ENCODE results near the gene TRIM71.
"Not testable (repeated sequence)": the region's sequence is repeated elsewhere in the genome, so short reads cannot be mapped to it uniquely, and the experiment has no call there.

Gene TRIM71

DNA sequence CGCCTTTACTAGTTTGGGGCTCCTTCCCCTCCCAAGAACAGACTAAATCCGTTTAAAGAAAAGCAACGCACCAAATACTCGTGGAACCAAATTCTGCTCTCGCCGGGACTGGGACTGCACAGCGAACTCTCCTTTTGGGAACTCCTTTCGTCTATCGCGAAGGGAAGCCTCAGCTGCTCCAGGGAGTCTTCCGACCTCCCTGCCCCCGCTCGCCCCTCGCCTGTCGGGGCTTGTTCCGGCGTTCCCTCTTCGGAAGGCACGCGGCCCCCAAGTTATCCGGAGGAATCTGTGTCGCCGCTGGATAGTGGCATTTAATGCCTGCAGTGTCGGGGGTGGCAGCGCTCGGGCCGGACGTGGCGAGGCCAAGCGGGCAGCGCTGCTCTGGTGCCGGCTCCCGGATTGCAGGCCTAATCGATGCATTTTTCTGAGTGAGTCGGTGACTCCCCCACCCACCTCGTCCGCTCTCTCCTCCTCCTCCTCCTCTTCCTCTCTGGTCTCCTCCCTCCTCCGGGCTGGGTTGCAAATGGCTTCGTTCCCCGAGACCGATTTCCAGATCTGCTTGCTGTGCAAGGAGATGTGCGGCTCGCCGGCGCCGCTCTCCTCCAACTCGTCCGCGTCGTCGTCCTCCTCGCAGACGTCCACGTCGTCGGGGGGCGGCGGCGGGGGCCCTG, at the start of gene TRIM71:
Gene TRIM71, plus strand, starts transcription at position 440 of the 671 bp plus-strand sequence. Its CDS starts 84 bp downstream, at position 524.
- DNase-seq: peak; percentile 16
- Mint-ChIP-seq H3K4me1 (peaks cover 18% of the 10 kb centered on the region), H3K9me3 (no peaks in the 10 kb centered on the region), H3K27me3 (peaks cover 67% of the 10 kb centered on the region), H3K36me3 (ENCODE audit: low read depth) (no peaks in the 10 kb centered on the region), H3K4me3 (peak within 1 kb of the TSS; percentile 67), H3K27ac (no peak within 1 kb of the TSS)
- peak; percentile 33 for ATAC-seq

DNA sequence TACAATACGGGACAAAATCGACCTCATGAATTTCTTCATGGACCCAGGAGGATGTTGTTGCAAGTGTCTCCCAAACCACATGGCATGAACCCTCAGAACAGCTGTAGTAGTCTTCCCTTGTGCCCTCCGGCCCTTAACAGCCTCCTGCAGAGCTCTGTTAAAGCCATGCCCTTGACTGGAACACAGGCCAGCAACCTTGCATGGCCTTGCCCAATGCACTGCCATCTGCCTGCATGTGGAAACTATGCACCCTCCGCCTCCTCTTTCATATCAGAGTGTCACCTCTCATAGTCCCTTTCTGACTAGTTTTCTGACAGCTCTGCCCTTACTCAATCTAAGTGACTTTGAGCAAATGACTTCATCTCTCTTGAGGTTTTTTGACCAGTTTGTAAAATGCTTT, 39.4 kb upstream of the TRIM71 start:
- peaks cover 17% of the 10 kb centered on the region for H3K36me3 Mint-ChIP-seq (ENCODE audit: low read depth)
- ATAC-seq (no peak), DNase-seq (no peak)
- peaks cover 4% of the 10 kb centered on the region for H3K27me3 Mint-ChIP-seq
- H3K9me3 Mint-ChIP-seq: no peaks in the 10 kb centered on the region
- H3K27ac Mint-ChIP-seq: no peak overlapping the region
- H3K4me1 Mint-ChIP-seq: peaks cover 9% of the 10 kb centered on the region
- H3K4me3 Mint-ChIP-seq: no peak overlapping the region

DNA sequence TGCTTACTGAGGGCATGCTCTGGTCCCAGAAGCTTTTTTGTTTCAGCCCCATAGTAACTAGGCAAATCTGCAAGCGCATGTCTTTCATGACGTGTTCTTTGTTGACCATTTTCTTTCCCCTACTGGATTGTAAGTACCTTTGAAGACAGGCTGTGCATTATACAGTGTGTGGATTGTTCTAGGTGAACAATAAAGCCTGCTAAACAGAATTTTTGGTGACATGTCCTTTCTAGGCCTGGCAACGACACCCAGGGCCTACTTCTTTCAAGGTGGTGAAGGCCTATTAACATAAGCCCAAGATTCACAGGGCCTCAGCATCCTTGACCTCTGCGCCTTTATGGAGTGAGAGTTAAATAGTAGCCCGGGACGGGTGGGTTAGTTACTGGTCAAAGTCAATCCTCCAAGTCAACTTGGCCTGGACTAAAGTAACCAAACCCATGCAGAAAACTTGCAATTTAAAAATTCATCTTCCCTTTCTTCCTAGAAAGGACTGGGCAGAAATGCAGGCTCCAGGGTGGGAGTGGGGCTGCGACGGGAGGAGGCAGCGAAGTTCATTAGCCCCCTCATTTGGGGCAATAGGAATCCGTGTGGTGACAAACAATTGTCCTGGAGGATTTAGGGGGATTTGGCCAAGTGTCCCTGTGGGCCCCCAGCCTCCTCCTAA, 37.6 kb upstream of the TRIM71 start:
- Mint-ChIP-seq H3K36me3 (ENCODE audit: low read depth) (peaks cover 8% of the 10 kb centered on the region), H3K4me3 (peak overlapping the region; percentile 87), H3K27me3 (peaks cover 4% of the 10 kb centered on the region), H3K27ac (no peak overlapping the region), H3K4me1 (peaks cover 9% of the 10 kb centered on the region), H3K9me3 (no peaks in the 10 kb centered on the region)
- no peak for DNase-seq
- ATAC-seq: no peak

DNA sequence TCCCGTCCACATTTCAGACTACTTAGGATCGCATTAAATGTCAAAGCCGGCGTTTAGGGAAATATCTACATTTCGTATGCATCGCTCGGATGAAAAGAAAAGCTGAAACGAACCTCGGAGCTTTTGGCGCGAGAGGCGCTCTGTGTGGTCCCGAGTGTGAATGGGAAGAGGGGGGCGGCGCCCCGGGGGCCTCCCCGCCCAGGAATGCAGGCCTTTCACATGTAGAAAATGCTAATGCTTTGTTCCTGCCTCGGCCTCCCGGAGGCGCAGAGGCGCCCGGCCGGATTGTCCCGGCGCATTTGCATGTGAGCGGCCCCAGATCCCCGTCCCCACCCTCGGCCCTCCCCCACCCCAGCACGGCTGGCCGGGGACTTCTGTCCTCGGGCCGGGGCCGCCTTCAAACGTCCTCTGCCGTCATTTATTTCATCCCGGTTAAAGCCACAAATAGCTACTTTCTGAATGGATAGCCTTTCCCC, 37.0 kb upstream of the TRIM71 start:
- H3K9me3 Mint-ChIP-seq: no peaks in the 10 kb centered on the region

DNA sequence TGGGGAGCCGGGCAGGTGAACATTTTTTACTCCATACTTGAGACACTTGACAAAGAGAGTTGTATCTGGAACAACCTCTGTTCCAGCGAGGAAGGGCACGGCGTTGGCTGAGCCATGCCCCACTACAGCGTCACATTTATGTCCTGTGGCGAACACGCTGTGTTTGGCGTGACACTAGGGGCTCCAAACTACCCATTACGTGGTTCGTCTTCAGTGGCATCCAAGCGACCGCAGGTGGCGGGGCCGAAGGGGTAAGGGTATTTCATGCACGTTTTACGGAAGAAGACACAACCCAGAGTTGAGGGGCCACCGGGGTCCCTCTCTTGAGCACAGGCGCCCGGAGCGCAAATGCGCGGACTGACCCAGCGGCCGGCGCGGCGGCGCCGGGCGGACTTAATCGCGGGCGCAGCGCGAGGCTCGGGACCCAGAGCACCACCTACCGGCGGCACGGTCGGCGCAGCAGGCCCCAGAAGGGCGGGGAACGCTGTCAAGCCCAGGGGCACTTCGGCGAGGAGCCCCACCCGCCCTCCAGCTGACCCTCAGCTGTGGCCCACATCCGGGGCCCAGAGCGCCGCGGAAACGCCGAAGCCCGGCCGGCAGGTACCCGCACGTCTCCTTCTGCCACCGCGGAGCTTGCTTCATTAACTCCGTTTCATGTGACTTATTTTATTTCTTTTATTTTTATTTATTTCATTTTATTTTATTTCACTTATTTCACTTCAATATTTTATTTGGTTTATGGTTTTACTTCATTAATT, 36.4 kb upstream of the TRIM71 start:
- Mint-ChIP-seq H3K9me3 (no peaks in the 10 kb centered on the region), H3K4me3 (peak overlapping the region; percentile 87), H3K27me3 (peaks cover 4% of the 10 kb centered on the region), H3K4me1 (peaks cover 9% of the 10 kb centered on the region), H3K36me3 (ENCODE audit: low read depth) (peaks cover 4% of the 10 kb centered on the region), H3K27ac (peak overlapping the region; percentile 76)
- ATAC-seq (peak; percentile 91), DNase-seq (peak; percentile 84)

More for the DNA sequence above, 37.0 kb upstream of the TRIM71 start:
- DNase-seq (peak; percentile 34), ATAC-seq (peak; percentile 25)
- peaks cover 9% of the 10 kb centered on the region for H3K4me1 Mint-ChIP-seq
- peak overlapping the region; percentile 76 for H3K27ac Mint-ChIP-seq
- peaks cover 7% of the 10 kb centered on the region for H3K36me3 Mint-ChIP-seq (ENCODE audit: low read depth)
- peaks cover 4% of the 10 kb centered on the region for H3K27me3 Mint-ChIP-seq
- H3K4me3 Mint-ChIP-seq: peak overlapping the region; percentile 87

DNA sequence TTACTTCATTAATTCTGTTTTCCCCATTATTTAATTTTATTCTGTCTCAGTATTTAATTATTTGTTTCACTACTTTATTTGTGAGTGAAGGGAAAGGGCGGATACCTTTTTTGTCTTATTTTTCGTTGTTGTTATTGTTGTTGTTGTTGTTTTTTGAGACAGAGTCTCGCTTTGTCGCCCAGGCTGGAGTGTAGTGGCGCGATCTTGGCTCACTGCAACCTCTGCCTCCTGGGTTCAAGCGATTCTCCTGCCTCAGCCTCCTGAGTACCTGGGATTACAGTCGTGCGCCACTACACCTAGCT, 35.9 kb upstream of the TRIM71 start:
- H3K27ac Mint-ChIP-seq; ATAC-seq; H3K27me3 Mint-ChIP-seq; H3K36me3 Mint-ChIP-seq (ENCODE audit: low read depth); H3K4me1 Mint-ChIP-seq; H3K9me3 Mint-ChIP-seq; DNase-seq: not testable (repeated sequence)
- H3K4me3 Mint-ChIP-seq: peak overlapping the region; percentile 24

DNA sequence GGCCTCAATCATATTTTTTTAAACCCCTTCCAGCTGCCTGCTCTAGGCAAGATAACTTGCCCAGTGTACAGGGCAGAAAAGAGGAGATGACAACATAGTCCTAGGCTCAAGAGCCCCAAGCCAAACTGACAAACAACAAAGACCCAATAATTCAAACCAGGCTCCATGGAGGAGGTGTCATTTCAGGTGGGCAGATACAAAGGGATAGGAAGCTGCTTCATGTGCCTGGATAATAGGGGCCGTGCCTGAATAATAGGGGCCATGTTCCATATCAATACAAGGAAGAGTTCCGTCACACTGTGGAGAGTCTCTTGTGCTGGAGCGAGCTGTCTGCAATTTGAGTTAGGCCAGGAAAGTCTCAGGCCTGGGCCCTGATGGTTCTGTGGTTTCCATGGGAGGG, 35.4 kb upstream of the TRIM71 start:
- H3K36me3 Mint-ChIP-seq (ENCODE audit: low read depth): peaks cover 4% of the 10 kb centered on the region
- ATAC-seq (no peak), DNase-seq (no peak)
- no peak overlapping the region for H3K27ac Mint-ChIP-seq
- H3K27me3 Mint-ChIP-seq: peaks cover 4% of the 10 kb centered on the region
- H3K4me3 Mint-ChIP-seq: peak overlapping the region; percentile 36
- no peaks in the 10 kb centered on the region for H3K9me3 Mint-ChIP-seq
- peaks cover 9% of the 10 kb centered on the region for H3K4me1 Mint-ChIP-seq

DNA sequence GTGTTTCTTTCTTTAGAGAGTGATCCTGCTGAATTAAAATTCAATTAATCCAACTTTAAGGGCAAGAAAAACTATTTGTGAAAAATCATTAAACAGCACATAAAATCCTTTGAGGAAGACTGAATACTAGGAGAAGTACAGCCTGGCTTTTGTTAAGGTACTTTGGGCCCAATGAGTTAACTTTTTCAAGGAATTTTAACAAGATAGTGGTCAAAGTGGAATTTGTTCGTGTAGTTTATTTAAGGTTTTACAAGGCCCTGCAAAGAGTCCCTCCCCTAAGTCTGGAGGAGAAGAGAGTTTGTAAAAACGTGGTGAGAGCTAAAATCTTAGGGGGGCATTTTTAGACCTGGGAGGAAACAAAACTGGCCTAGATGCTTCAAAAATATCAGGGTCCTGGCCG, 26.0 kb upstream of the TRIM71 start:
- Mint-ChIP-seq H3K36me3 (ENCODE audit: low read depth) (no peaks in the 10 kb centered on the region), H3K27me3 (peaks cover 2% of the 10 kb centered on the region), H3K27ac (no peak overlapping the region), H3K9me3 (no peaks in the 10 kb centered on the region), H3K4me1 (no peaks in the 10 kb centered on the region), H3K4me3 (no peak overlapping the region)
- no peak for ATAC-seq
- no peak for DNase-seq

DNA sequence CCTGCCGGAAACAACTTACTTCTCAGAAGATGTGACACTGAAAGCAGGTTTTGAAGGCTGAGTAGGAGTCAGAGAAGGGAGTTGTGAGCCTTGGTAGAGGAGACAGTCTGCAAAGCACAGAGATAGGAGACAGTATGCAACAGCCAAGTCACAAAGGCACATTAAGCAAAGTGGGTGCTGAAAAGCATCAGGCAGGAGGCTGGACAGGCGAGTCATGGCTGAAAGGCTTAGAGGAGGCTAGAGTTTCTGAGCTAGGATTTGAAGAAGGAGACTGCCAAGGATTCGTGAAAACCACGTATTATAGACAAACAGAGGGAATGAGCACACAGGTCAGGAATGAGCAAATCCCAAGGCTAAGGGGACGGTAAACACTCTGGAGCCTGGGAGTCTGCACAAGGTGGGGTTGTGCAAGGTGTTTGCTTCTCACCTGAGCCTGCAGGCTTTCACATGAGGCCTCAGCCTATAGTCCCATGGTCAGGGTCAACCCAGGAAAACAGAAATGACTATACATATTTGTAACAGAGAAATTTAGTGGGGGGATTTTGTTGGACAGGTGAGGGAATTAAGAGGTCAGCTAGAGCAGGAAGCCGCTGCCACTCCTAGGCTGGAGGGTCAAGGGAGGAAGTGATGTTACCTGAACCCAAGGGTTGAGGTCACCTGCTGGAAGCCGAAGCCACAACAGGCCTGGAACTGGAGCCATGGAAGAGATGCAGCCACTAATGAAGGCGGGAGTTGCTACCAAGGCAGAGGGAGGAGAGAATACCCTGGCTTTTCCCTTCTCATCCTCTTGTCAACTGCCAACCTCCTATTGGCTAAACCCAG, 23.1 kb upstream of the TRIM71 start:
- Mint-ChIP-seq H3K36me3 (ENCODE audit: low read depth) (no peaks in the 10 kb centered on the region), H3K27ac (no peak overlapping the region), H3K4me1 (no peaks in the 10 kb centered on the region), H3K9me3 (no peaks in the 10 kb centered on the region), H3K4me3 (no peak overlapping the region), H3K27me3 (no peaks in the 10 kb centered on the region)
- ATAC-seq: no peak
- no peak for DNase-seq

DNA sequence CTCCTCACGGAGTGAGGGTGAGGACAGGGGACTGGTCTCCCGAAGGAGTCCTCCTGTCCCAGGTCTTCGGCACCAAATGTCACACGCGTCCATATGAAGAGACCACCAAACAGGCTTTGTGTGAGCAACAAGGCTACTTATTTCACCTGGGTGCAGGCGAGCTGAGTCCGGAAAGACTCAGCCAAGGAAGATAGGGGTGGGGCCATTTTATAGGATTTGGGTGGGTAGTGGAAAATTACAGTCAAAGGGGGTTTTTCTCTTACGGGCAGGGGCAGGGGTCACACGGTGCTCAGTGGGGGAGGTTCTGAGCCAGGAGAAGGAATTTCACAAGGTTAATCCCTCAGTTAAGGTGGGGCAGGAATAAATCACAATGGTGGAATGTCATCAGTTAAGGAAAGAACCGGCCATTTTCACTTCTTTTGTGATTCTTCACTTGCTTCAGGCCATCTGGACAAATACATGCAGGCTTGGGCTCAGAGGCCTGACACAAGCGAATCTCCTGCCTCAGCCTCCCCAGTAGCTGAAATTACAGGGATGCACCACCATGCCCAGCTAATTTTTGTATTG, 21.3 kb upstream of the TRIM71 start:
- H3K27me3 Mint-ChIP-seq; H3K36me3 Mint-ChIP-seq (ENCODE audit: low read depth); H3K4me3 Mint-ChIP-seq; H3K9me3 Mint-ChIP-seq; H3K4me1 Mint-ChIP-seq; ATAC-seq; H3K27ac Mint-ChIP-seq; DNase-seq: not testable (repeated sequence)

DNA sequence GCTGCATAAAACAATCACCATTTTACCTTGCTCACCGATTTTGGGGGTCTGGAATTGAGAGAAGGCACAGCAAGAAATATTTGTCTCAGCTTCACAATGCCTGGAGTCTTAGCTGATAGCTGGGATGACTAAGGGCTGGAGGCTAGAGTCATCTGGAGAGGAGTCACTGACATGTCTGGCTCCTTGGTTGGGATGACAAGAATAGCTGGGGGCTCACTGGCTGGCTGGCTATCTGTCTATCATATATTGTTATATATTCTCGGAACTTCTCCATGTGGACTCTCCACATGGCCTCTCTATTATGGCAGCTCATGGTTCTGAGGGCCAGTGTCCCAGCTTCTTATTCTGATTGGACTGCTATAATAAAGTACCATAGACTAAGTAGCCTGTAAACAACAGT, 20.0 kb upstream of the TRIM71 start:
- ATAC-seq (no peak), DNase-seq (no peak)
- no peaks in the 10 kb centered on the region for H3K27me3 Mint-ChIP-seq
- no peaks in the 10 kb centered on the region for H3K4me1 Mint-ChIP-seq
- H3K9me3 Mint-ChIP-seq: no peaks in the 10 kb centered on the region
- no peaks in the 10 kb centered on the region for H3K36me3 Mint-ChIP-seq (ENCODE audit: low read depth)
- no peak overlapping the region for H3K4me3 Mint-ChIP-seq
- no peak overlapping the region for H3K27ac Mint-ChIP-seq

DNA sequence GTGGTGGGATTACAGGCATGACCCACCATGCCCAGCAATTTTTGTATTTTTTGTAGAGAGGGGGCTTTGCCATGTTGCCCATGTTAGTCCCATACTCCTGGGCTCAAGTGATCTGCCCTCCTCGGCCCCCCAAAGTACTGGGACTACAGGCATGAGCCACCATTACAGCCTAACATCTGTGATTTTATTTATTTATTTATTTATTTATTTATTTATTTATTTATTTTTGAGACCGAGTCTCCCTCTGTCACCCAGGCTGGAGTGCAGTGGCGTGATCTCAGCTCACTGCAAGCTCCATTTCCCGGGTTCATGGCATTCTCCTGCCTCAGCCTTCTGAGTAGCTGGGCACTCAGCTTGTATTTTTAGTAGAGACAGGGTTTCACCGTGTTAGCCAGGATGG, 16.4 kb upstream of the TRIM71 start:
- not testable (repeated sequence) for H3K9me3 Mint-ChIP-seq; H3K27ac Mint-ChIP-seq; DNase-seq; H3K4me1 Mint-ChIP-seq; ATAC-seq; H3K4me3 Mint-ChIP-seq; H3K36me3 Mint-ChIP-seq (ENCODE audit: low read depth); H3K27me3 Mint-ChIP-seq

DNA sequence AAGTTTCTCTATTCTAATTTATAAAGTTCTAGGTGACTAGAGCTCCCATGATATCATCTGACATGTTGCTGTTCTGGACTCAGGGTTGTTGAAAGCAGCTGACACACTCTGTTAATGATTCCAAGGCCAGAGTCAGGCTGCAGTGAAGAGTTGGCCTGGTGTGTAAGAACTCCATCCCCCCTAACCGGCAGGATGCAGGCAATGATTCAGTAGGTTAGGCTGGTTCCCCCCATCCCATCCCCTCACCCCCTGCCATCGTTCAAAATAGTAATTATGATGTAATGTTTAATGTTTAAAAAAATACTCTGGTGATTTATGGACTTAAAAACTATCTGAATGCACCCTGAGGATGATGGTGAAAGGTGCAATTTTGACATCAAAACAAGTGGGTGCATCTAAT, 4.6 kb upstream of the TRIM71 start:
- no peak overlapping the region for H3K4me3 Mint-ChIP-seq
- H3K36me3 Mint-ChIP-seq (ENCODE audit: low read depth): no peaks in the 10 kb centered on the region
- DNase-seq (no peak), ATAC-seq (no peak)
- H3K27ac Mint-ChIP-seq: no peak overlapping the region
- peaks cover 14% of the 10 kb centered on the region for H3K4me1 Mint-ChIP-seq
- peaks cover 39% of the 10 kb centered on the region for H3K27me3 Mint-ChIP-seq
- H3K9me3 Mint-ChIP-seq: no peaks in the 10 kb centered on the region

DNA sequence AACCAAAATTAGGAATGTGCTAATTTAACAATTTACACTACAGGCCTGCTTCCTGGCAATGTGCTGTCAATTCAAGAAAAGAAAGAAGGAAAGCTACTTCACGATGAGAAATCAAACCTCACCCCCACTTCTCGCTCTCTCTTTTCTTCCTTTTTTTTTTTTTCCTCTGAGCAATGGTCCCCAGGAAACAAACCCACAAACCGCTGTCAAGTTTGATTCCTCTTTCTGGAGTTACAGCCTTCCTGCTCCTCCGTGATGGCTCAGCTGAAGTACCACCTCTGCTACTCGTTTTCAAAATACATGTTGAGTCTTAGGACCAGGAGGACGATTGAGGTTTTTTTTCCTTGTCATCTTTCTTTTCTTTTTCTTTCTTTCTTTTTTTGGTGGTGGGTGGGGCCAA, 3.4 kb upstream of the TRIM71 start:
- Mint-ChIP-seq H3K4me3 (no peak overlapping the region), H3K27ac (no peak overlapping the region), H3K9me3 (no peaks in the 10 kb centered on the region), H3K36me3 (ENCODE audit: low read depth) (no peaks in the 10 kb centered on the region), H3K4me1 (peaks cover 18% of the 10 kb centered on the region), H3K27me3 (peaks cover 48% of the 10 kb centered on the region)
- ATAC-seq (no peak), DNase-seq (no peak)

Data from activated naive CD8-positive, alpha-beta T cell treated with anti-CD3 and anti-CD28 coated beads, Interleukin-2, amount 50 U/mL, for 24 hours (primary cell).